B cell (primary cell): Measurements from ENCODE around the gene DNAAF6. TPM values are rescaled to one million over a fixed set of nuclear protein-coding genes. Genes with fewer than 3 reads are reported as not detected.

Experiments
- ATAC-seq: fragments of 200-7000 bp; cut with Tn5 transposase; one replicate; pipeline ENCODE4 v1.10.0; 2021; ENCODE audit warnings: low read depth, mild to moderate bottlenecking, moderate number of reproducible peaks, moderate library complexity
- CTCF ChIA-PET: fragments of 350-600 bp; sonication (Branson Sonifier 250); formaldehyde crosslinking; loops from one replicate; lab custom pipeline; 2021; ENCODE audit warnings: antibody characterized with exemption, inconsistent platforms; lab: Charles Lee
- POLR2A ChIA-PET: fragments of 350-600 bp; sonication (Branson Sonifier 250); formaldehyde crosslinking; loops from one replicate; lab custom pipeline; 2021; ENCODE audit warnings: antibody characterized with exemption; lab: Charles Lee
- DNase-seq: peaks from one replicate; pipeline ENCODE4 v3.0.0; 2013
- H2AFZ ChIP-seq: 2 replicates; pipeline ENCODE4 v1.6.1; 2012; ENCODE audit warnings: mild to moderate bottlenecking, low read depth, low read length; ENCODE audit not compliant: insufficient read depth, poor library complexity, severe bottlenecking
- H3K27ac ChIP-seq, 2 donors: 1 replicate in 1 of 2; 2 replicates in 1 of 2; pipeline ENCODE4 v1.5.1; 2012 to 2013; ENCODE audit warnings: low read length in 2 of 2, mild to moderate bottlenecking in 2 of 2, moderate library complexity in 1 of 2
- H3K27me3 ChIP-seq, 4 experiments: fragments of 200-600 bp in 1 of 4; sonication (generic) in 1 of 4; replicated peaks in 1 of 4; 1 replicate in 2 of 4; 2 replicates in 2 of 4; pipeline versions ENCODE4 v1.6.1 to v1.7.0; 2013 to 2016; ENCODE audit warnings: low read length in 3 of 4, mild to moderate bottlenecking in 2 of 4, mixed read lengths in 1 of 4, moderate library complexity in 1 of 4; ENCODE audit not compliant: insufficient read depth in 4 of 4, control insufficient read depth in 3 of 4; ENCODE audit errors: control extremely low read depth in 1 of 4
- H3K36me3 ChIP-seq, 2 experiments: replicated peaks in 1 of 2; 1 replicate in 1 of 2; 2 replicates in 1 of 2; pipeline versions ENCODE4 v1.6.1 to v1.7.1; 2013; ENCODE audit warnings: low read length in 1 of 2; ENCODE audit not compliant: insufficient read depth in 2 of 2, control insufficient read depth in 1 of 2; ENCODE audit errors: control extremely low read depth in 1 of 2, extremely low read depth in 1 of 2
- H3K4me1 ChIP-seq, 2 donors: fragments of 200-600 bp in 1 of 2; sonication (generic) in 1 of 2; 1 replicate in 1 of 2; 2 replicates in 1 of 2; pipeline versions ENCODE4 v1.5.1 to v1.6.1; 2013 to 2017; ENCODE audit warnings: low read length in 2 of 2; ENCODE audit not compliant: control insufficient read depth in 2 of 2, insufficient read depth in 2 of 2
- H3K4me2 ChIP-seq: replicated peaks from 2 replicates; pipeline ENCODE3; 2012; ENCODE audit warnings: mild to moderate bottlenecking, low read depth, low read length; ENCODE audit not compliant: poor library complexity, severe bottlenecking
- H3K4me3 ChIP-seq, 5 experiments: fragments of 200-600 bp in 1 of 5; sonication (generic) in 1 of 5; 1 replicate in 3 of 5; 2 replicates in 2 of 5; pipeline versions ENCODE4 v1.5.1 to v1.7.0; 2011 to 2016; ENCODE audit warnings: low read length in 4 of 5, mild to moderate bottlenecking in 4 of 5, low read depth in 2 of 5, control low read depth in 1 of 5, moderate library complexity in 1 of 5; ENCODE audit not compliant: insufficient read depth in 1 of 5; ENCODE audit errors: control extremely low read depth in 1 of 5, extremely low read depth in 1 of 5
- H3K79me2 ChIP-seq: fragments of 200-600 bp; sonication (generic); one replicate; pipeline ENCODE4 v1.6.0; 2016; ENCODE audit warnings: low read length; ENCODE audit not compliant: control insufficient read depth, insufficient read depth
- H3K9ac ChIP-seq: fragments of 200-600 bp; sonication (generic); 2 replicates; pipeline ENCODE4 v1.6.1; 2017; ENCODE audit warnings: mild to moderate bottlenecking, low read length, moderate library complexity
- H3K9me3 ChIP-seq, 3 donors: one replicate each; pipeline versions ENCODE4 v1.6.1 to v1.7.1; 2013; ENCODE audit warnings: low read length in 2 of 3; ENCODE audit not compliant: control insufficient read depth in 2 of 3, insufficient read depth in 1 of 3; ENCODE audit errors: control extremely low read depth in 1 of 3
- H4K20me1 ChIP-seq: 2 replicates; pipeline ENCODE4 v1.6.0; 2012; ENCODE audit warnings: mild to moderate bottlenecking, low read length; ENCODE audit not compliant: insufficient read depth, control insufficient read depth, poor library complexity, severe bottlenecking
- H3K27ac Mint-ChIP-seq: one replicate; pipeline ENCODE4 v1.8.0; 2021; ENCODE audit warnings: mixed read lengths
- H3K27me3 Mint-ChIP-seq: one replicate; pipeline ENCODE4 v1.8.0; 2021; ENCODE audit warnings: mixed read lengths
- H3K4me1 Mint-ChIP-seq: one replicate; pipeline ENCODE4 v1.8.0; 2021; ENCODE audit warnings: mixed read lengths
- H3K4me3 Mint-ChIP-seq: one replicate; pipeline ENCODE4 v1.8.0; 2021; ENCODE audit warnings: mixed read lengths
- H3K9me3 Mint-ChIP-seq: one replicate; pipeline ENCODE4 v1.8.0; 2022; ENCODE audit warnings: mixed read lengths; ENCODE audit not compliant: insufficient read depth
- CTCF ChIP-seq: fragments of 200-600 bp; IDR thresholded peaks from one replicate; pipeline ENCODE4 v1.8.0; 2022; ENCODE audit warnings: antibody characterized with exemption, mild to moderate bottlenecking
- EZH2 ChIP-seq: IDR thresholded peaks from 2 replicates; pipeline ENCODE4 v1.6.1; 2012; ENCODE audit warnings: borderline replicate concordance, low read depth, mild to moderate bottlenecking, moderate library complexity, low read length; ENCODE audit not compliant: insufficient read depth, poor library complexity, severe bottlenecking
- WGBS: methylation state at CpG from one replicate; pipeline ENCODE4 v1.1.5; 2013; ENCODE audit warnings: missing lambda C conversion rate; ENCODE audit not compliant: insufficient coverage; 5-methylcytosine and 5-hydroxymethylcytosine counted together
- intact Hi-C: fragments of 100-400 bp; cut with micrococcal nuclease; formaldehyde crosslinking; loops from one replicate; pipeline ENCODE4 v1.10.0; 2022
- polyA plus RNA-seq: library from polyadenylated mRNA; depleted of rRNA; stranded (reverse); fragments of >200 nt; gene quantifications from 2 replicates; pipeline ENCODE4 v1.2.3, GENCODE V29; 2012
- total RNA-seq, 2 donors: library from RNA; stranded (reverse); fragments of 120-200 nt in 1 of 2; gene quantifications; 1 replicate in 1 of 2; 2 replicates in 1 of 2; pipeline versions ENCODE4 v1.2.3 to v1.2.4, GENCODE V29; 2013 to 2022

The DNAAF6 gene
- total and polyA plus RNA-seq, 2 donors (not counting 1 experiment from before 2014, with no cell fraction given) = not detected

GRCh38 chrX:107228486-107228819 lies 22.0 kb downstream of the DNAAF6 start:
- H3K27ac Mint-ChIP-seq = no peak overlapping the region
- no peak overlapping the region for H2AFZ ChIP-seq
- H3K4me3 ChIP-seq = no peak overlapping the region
- no peaks in the 10 kb centered on the region for H4K20me1 ChIP-seq
- ChIA-PET CTCF (no interaction called here), POLR2A (no interaction called here)
- TF ChIP-seq CTCF (no peak), EZH2 (no peak)
- DNase-seq (no peak), ATAC-seq (no peak)
- WGBS = no CpG with 5 or more reads among the region's 2 CpGs
- H3K9ac ChIP-seq = no peak overlapping the region
- no peaks in the 10 kb centered on the region for H3K79me2 ChIP-seq
- no peaks in the 10 kb centered on the region for H3K27me3 ChIP-seq
- no peaks in the 10 kb centered on the region for H3K27me3 Mint-ChIP-seq
- H3K4me1 Mint-ChIP-seq = peaks cover 5% of the 10 kb centered on the region
- H3K4me1 ChIP-seq = no peaks in the 10 kb centered on the region
- H3K27ac ChIP-seq = no peak overlapping the region
- H3K36me3 ChIP-seq = no peaks in the 10 kb centered on the region
- no peak overlapping the region for H3K4me3 Mint-ChIP-seq
- H3K9me3 ChIP-seq = no peaks in the 10 kb centered on the region
- H3K4me2 ChIP-seq = no peak overlapping the region
- no peaks in the 10 kb centered on the region for H3K9me3 Mint-ChIP-seq
- intact Hi-C loops = no loop called here

GRCh38 chrX:107272431-107272921 lies 66.1 kb downstream of the DNAAF6 start:
- H3K27me3 ChIP-seq = no peaks in the 10 kb centered on the region
- Mint-ChIP-seq H3K9me3 (no peaks in the 10 kb centered on the region), H3K27ac (no peak overlapping the region), H3K4me1 (peaks cover 2% of the 10 kb centered on the region), H3K4me3 (peak overlapping the region; percentile 45), H3K27me3 (peaks cover 11% of the 10 kb centered on the region)
- H3K36me3 ChIP-seq = no peaks in the 10 kb centered on the region
- DNase-seq = peak; percentile 1
- TF ChIP-seq CTCF (no peak), EZH2 (no peak)
- no peak overlapping the region for H3K9ac ChIP-seq
- no peaks in the 10 kb centered on the region for H4K20me1 ChIP-seq
- POLR2A ChIA-PET = no interaction called here
- no peak overlapping the region for H3K27ac ChIP-seq
- no peaks in the 10 kb centered on the region for H3K4me1 ChIP-seq
- H2AFZ ChIP-seq = no peak overlapping the region
- CTCF ChIA-PET = no interaction called here
- peaks cover 0 to 5% (median 0%) of the 10 kb centered on the region in 3 donors for H3K9me3 ChIP-seq
- intact Hi-C loops = no loop called here
- no peak for ATAC-seq
- no peaks in the 10 kb centered on the region for H3K79me2 ChIP-seq
- no peak overlapping the region for H3K4me2 ChIP-seq
- 18% methylated on average over 41 of the region's 41 CpGs for WGBS
- H3K4me3 ChIP-seq = no peak overlapping the region
